GM12878 (cell line): Measurements from ENCODE around the gene RRP36. TPM values are rescaled to one million over a fixed set of nuclear protein-coding genes. Genes with fewer than 3 reads are reported as not detected.

Experiments used
- BACH1 ChIP-seq: fragments of 450-650 bp; IDR thresholded peaks from 2 replicates; pipeline ENCODE4 v1.6.1; 2017; ENCODE audit warnings: mild to moderate bottlenecking, borderline replicate concordance
- BMI1 ChIP-seq: fragments of 450-650 bp; IDR thresholded peaks from 2 replicates; pipeline ENCODE4 v1.6.1; 2016; ENCODE audit warnings: mild to moderate bottlenecking, moderate library complexity, borderline replicate concordance
- CHD4 ChIP-seq: fragments of 200-600 bp; sonication (generic); IDR thresholded peaks from 2 replicates; pipeline ENCODE4 v1.6.1; 2016; ENCODE audit warnings: mild to moderate bottlenecking
- EGR1 ChIP-seq, 2 experiments: IDR thresholded peaks; 1 replicate in 1 of 2; 2 replicates in 1 of 2; pipeline ENCODE4 v1.6.1; 2011 to 2012; ENCODE audit warnings: low read depth in 2 of 2, low read length in 2 of 2, borderline replicate concordance in 1 of 2, mild to moderate bottlenecking in 1 of 2, moderate library complexity in 1 of 2
- GATAD2B ChIP-seq: fragments of 450-650 bp; conservative IDR thresholded peaks from 2 replicates; pipeline ENCODE4 v1.6.1; 2017; ENCODE audit warnings: low read depth, mild to moderate bottlenecking, moderate library complexity
- HCFC1 ChIP-seq: fragments of 150-350 bp; IDR thresholded peaks from 2 replicates; pipeline ENCODE4 v1.6.1; 2014; ENCODE audit warnings: low read length
- JUNB ChIP-seq: IDR thresholded peaks from 2 replicates; pipeline ENCODE4 v1.6.1; 2016; ENCODE audit warnings: antibody characterized with exemption, mild to moderate bottlenecking
- NR2F1 ChIP-seq: fragments of 450-650 bp; conservative IDR thresholded peaks from 2 replicates; pipeline ENCODE4 v1.6.1; 2017; ENCODE audit warnings: mild to moderate bottlenecking
- RCOR1 ChIP-seq: conservative IDR thresholded peaks from 2 replicates; pipeline ENCODE4 v1.6.1; 2012; ENCODE audit warnings: low read depth, low read length, improper control_type of control experiment
- RUNX3 ChIP-seq: IDR thresholded peaks from 2 replicates; pipeline ENCODE4 v1.6.1; 2012; ENCODE audit warnings: low read length, inconsistent platforms
- SIN3A ChIP-seq: IDR thresholded peaks from 2 replicates; pipeline ENCODE4 v1.6.1; 2012; ENCODE audit warnings: low read depth, low read length, improper control_type of control experiment
- SRF ChIP-seq, 2 experiments: IDR thresholded peaks; 2 replicates each; pipeline ENCODE4 v1.6.1; 2011; ENCODE audit warnings: low read depth in 2 of 2, low read length in 2 of 2, mild to moderate bottlenecking in 1 of 2, moderate library complexity in 1 of 2
- ZNF207 ChIP-seq: fragments of 450-650 bp; IDR thresholded peaks from 2 replicates; pipeline ENCODE4 v1.6.1; 2014; ENCODE audit warnings: antibody characterized with exemption, mild to moderate bottlenecking, borderline replicate concordance
- ZNF384 ChIP-seq: IDR thresholded peaks from 2 replicates; pipeline ENCODE4 v1.6.1; 2012; ENCODE audit warnings: low read depth, mild to moderate bottlenecking, low read length, improper control_type of control experiment, borderline replicate concordance
- polyA plus RNA-seq, 11 experiments: library from polyadenylated mRNA; depleted of rRNA in 4 of 11; unstranded in 6 of 11; stranded (reverse) in 5 of 11; fragments of >200 nt; fragmentation: Nextera tagmentation in 4 of 11; fragmentation: Illumina TruSeq in 1 of 11; extraction: Ambion mirVana in 4 of 11; extraction: Trizol in 1 of 11; gene quantifications; 1 replicate in 1 of 11; 2 replicates in 10 of 11; pipeline versions ENCODE4 v1.2.1 to v1.2.3, GENCODE V29; 2011 to 2016; ENCODE audit warnings: inconsistent platforms in 2 of 11, missing spikeins in 2 of 11, low read depth in 1 of 11
- total RNA-seq, 4 experiments: library from RNA; depleted of rRNA in 3 of 4; stranded (reverse); fragments of >200 nt in 3 of 4; fragmentation: Illumina TruSeq in 1 of 4; extraction: Trizol in 1 of 4; gene quantifications; 2 replicates each; pipeline versions ENCODE4 v1.2.1 to v1.2.3, GENCODE V29; 2013 to 2021
- TF ChIP-seq, protein P1 (sequence below): fragments of 450-650 bp; IDR thresholded peaks from 2 replicates; pipeline ENCODE4 v1.6.1; 2016; ENCODE audit warnings: mild to moderate bottlenecking
- TF ChIP-seq, protein P2 (sequence below): fragments of 450-650 bp; IDR thresholded peaks from 2 replicates; pipeline ENCODE4 v1.6.1; 2017; ENCODE audit warnings: mild to moderate bottlenecking, moderate library complexity
- TF ChIP-seq, protein P3 (sequence below): IDR thresholded peaks from 2 replicates; pipeline ENCODE4 v1.6.1; 2012; ENCODE audit warnings: improper control_type of control experiment, low read depth, low read length; ENCODE audit not compliant: insufficient replicate concordance
- TF ChIP-seq, protein P4 (sequence below): IDR thresholded peaks from 2 replicates; pipeline ENCODE4 v1.6.1; 2011; ENCODE audit warnings: borderline replicate concordance, low read depth, mild to moderate bottlenecking, moderate library complexity, mixed read lengths, low read length; ENCODE audit not compliant: insufficient read depth; ENCODE audit errors: extremely low read length

The RRP36 gene
- total and polyA plus RNA-seq, 10 of the 15 experiments (the other 5 are each of a cell fraction or from before 2014, with no cell fraction given): 17.6 to 101 (median 69.7) TPM

DNA sequence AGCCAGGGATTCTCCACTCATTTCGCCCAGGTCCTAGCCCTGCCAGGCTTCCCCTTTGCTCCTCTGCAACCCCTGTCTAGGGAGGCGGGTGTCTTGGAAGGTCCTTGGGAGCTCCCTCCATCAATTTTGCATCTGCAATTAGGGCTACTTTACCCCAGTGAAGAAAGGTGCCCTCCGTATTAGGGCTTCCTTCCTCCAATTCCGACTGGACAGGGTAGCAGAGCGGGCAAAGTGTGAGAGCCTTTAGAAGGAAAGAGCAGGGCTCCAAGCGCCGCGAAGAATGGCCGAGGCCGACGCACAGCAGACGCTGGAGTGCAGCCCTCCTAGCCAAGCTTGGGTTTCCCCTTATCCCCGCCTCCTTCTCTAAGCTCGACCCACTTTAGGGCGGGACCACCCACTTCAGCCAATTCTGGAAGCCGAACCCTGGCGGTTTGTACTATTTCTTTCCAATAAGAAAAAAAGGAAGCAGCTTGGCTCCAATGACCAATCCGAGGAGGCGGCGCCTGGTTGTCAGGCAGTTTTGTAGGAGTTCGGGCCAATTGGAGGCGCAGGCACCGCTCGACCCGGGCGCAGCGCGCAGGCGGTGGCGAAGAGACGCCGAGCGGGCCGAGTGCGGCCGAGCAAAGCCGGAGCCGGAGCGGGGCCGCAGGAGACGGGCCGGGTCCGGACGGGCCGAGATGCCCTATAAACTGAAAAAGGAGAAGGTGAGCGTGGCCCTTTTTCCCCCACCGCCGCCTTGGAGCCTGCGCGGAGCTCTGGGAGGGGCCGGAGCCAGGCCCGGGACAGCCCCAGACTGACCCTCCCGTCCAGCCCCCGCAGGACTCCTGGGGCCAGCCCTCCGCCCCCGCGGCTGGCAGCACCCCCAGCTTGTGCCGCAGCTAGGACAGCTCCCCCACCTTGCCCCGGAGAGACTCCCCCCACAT is 37.2 kb upstream of the RRP36 start, which contains the start of gene PPP2R5D (continued):
- TF ChIP-seq, protein P1, sequence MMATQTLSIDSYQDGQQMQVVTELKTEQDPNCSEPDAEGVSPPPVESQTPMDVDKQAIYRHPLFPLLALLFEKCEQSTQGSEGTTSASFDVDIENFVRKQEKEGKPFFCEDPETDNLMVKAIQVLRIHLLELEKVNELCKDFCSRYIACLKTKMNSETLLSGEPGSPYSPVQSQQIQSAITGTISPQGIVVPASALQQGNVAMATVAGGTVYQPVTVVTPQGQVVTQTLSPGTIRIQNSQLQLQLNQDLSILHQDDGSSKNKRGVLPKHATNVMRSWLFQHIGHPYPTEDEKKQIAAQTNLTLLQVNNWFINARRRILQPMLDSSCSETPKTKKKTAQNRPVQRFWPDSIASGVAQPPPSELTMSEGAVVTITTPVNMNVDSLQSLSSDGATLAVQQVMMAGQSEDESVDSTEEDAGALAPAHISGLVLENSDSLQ: no peak
- TF ChIP-seq ZNF207 (no peak), BMI1 (no peak), GATAD2B (no peak; the same call in 1 of the 2 replicates), BACH1 (no peak; the same call in 1 of the 2 replicates), RUNX3 (no peak), ZNF384 (no peak), SIN3A (no peak), SRF (IDR thresholded peaks at IDR 0.05; ENCODE audit: low read depth in 2 of 2, low read length in 2 of 2) (no peak), RCOR1 (no peak), EGR1 (IDR thresholded peaks at IDR 0.05; ENCODE audit: borderline replicate concordance in 1 of 2, low read depth in 2 of 2, low read length in 2 of 2) (peak in 1 of 2 experiments; percentile 86; a peak in 2 of 3 replicates), NR2F1 (peak; percentile 52), HCFC1 (no peak), JUNB (no peak), CHD4 (no peak)
- TF ChIP-seq, protein P2, sequence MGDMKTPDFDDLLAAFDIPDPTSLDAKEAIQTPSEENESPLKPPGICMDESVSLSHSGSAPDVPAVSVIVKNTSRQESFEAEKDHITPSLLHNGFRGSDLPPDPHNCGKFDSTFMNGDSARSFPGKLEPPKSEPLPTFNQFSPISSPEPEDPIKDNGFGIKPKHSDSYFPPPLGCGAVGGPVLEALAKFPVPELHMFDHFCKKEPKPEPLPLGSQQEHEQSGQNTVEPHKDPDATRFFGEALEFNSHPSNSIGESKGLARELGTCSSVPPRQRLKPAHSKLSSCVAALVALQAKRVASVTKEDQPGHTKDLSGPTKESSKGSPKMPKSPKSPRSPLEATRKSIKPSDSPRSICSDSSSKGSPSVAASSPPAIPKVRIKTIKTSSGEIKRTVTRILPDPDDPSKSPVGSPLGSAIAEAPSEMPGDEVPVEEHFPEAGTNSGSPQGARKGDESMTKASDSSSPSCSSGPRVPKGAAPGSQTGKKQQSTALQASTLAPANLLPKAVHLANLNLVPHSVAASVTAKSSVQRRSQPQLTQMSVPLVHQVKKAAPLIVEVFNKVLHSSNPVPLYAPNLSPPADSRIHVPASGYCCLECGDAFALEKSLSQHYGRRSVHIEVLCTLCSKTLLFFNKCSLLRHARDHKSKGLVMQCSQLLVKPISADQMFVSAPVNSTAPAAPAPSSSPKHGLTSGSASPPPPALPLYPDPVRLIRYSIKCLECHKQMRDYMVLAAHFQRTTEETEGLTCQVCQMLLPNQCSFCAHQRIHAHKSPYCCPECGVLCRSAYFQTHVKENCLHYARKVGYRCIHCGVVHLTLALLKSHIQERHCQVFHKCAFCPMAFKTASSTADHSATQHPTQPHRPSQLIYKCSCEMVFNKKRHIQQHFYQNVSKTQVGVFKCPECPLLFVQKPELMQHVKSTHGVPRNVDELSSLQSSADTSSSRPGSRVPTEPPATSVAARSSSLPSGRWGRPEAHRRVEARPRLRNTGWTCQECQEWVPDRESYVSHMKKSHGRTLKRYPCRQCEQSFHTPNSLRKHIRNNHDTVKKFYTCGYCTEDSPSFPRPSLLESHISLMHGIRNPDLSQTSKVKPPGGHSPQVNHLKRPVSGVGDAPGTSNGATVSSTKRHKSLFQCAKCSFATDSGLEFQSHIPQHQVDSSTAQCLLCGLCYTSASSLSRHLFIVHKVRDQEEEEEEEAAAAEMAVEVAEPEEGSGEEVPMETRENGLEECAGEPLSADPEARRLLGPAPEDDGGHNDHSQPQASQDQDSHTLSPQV: no peak
- TF ChIP-seq, protein P3, sequence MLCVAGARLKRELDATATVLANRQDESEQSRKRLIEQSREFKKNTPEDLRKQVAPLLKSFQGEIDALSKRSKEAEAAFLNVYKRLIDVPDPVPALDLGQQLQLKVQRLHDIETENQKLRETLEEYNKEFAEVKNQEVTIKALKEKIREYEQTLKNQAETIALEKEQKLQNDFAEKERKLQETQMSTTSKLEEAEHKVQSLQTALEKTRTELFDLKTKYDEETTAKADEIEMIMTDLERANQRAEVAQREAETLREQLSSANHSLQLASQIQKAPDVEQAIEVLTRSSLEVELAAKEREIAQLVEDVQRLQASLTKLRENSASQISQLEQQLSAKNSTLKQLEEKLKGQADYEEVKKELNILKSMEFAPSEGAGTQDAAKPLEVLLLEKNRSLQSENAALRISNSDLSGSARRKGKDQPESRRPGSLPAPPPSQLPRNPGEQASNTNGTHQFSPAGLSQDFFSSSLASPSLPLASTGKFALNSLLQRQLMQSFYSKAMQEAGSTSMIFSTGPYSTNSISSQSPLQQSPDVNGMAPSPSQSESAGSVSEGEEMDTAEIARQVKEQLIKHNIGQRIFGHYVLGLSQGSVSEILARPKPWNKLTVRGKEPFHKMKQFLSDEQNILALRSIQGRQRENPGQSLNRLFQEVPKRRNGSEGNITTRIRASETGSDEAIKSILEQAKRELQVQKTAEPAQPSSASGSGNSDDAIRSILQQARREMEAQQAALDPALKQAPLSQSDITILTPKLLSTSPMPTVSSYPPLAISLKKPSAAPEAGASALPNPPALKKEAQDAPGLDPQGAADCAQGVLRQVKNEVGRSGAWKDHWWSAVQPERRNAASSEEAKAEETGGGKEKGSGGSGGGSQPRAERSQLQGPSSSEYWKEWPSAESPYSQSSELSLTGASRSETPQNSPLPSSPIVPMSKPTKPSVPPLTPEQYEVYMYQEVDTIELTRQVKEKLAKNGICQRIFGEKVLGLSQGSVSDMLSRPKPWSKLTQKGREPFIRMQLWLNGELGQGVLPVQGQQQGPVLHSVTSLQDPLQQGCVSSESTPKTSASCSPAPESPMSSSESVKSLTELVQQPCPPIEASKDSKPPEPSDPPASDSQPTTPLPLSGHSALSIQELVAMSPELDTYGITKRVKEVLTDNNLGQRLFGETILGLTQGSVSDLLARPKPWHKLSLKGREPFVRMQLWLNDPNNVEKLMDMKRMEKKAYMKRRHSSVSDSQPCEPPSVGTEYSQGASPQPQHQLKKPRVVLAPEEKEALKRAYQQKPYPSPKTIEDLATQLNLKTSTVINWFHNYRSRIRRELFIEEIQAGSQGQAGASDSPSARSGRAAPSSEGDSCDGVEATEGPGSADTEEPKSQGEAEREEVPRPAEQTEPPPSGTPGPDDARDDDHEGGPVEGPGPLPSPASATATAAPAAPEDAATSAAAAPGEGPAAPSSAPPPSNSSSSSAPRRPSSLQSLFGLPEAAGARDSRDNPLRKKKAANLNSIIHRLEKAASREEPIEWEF: no peak
- TF ChIP-seq, protein P4, sequence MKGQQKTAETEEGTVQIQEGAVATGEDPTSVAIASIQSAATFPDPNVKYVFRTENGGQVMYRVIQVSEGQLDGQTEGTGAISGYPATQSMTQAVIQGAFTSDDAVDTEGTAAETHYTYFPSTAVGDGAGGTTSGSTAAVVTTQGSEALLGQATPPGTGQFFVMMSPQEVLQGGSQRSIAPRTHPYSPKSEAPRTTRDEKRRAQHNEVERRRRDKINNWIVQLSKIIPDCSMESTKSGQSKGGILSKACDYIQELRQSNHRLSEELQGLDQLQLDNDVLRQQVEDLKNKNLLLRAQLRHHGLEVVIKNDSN: no peak
